OCI-LY1 (cell line): ENCODE data around the gene UHRF2.

Experiments
- H2AFZ ChIP-seq: fragments of 200-600 bp; sonication (generic), shearing (Covaris generic); 2 replicates; pipeline ENCODE4 v1.6.0; 2014; ENCODE audit warnings: antibody characterized with exemption, mild to moderate bottlenecking, low read length
- H3F3A ChIP-seq: fragments of 200-600 bp; sonication (generic), shearing (Covaris generic); 2 replicates; pipeline ENCODE4 v1.6.0; 2014; ENCODE audit warnings: mild to moderate bottlenecking, antibody characterized with exemption, low read length, moderate library complexity; ENCODE audit not compliant: insufficient read depth
- H3K27ac ChIP-seq: fragments of 200-600 bp; sonication (generic); 2 replicates; pipeline ENCODE4 v1.5.1; 2014; ENCODE audit warnings: low read length, mixed run types, mild to moderate bottlenecking, low read depth; ENCODE audit not compliant: poor library complexity, severe bottlenecking
- H3K27me3 ChIP-seq: fragments of 200-600 bp; sonication (generic); 2 replicates; pipeline ENCODE4 v1.6.0; 2014; ENCODE audit warnings: antibody characterized with exemption, mild to moderate bottlenecking, low read length, moderate library complexity; ENCODE audit not compliant: insufficient read depth
- H3K36me3 ChIP-seq: fragments of 200-600 bp; sonication (generic); 2 replicates; pipeline ENCODE4 v1.6.1; 2014; ENCODE audit warnings: mild to moderate bottlenecking, antibody characterized with exemption, low read length, moderate library complexity, mixed read lengths; ENCODE audit not compliant: insufficient read depth
- H3K4me1 ChIP-seq: fragments of 200-600 bp; sonication (generic); 2 replicates; pipeline ENCODE4 v1.5.1; 2014; ENCODE audit warnings: mild to moderate bottlenecking, low read length, moderate library complexity; ENCODE audit not compliant: insufficient read depth, severe bottlenecking
- H3K4me2 ChIP-seq: fragments of 200-600 bp; sonication (generic), shearing (Covaris generic); 2 replicates; pipeline ENCODE4 v1.6.1; 2014; ENCODE audit warnings: low read length
- H3K4me3 ChIP-seq: fragments of 200-600 bp; sonication (generic); 2 replicates; pipeline ENCODE4 v1.5.1; 2014; ENCODE audit warnings: low read length, low read depth, mild to moderate bottlenecking, mixed read lengths; ENCODE audit not compliant: poor library complexity, severe bottlenecking
- H3K79me2 ChIP-seq: fragments of 200-600 bp; shearing (Covaris generic); 2 replicates; pipeline ENCODE4 v1.6.1; 2016; ENCODE audit warnings: mixed run types, low read length, mixed read lengths; ENCODE audit not compliant: insufficient read depth
- H3K9ac ChIP-seq: fragments of 200-600 bp; sonication (generic), shearing (Covaris generic); 2 replicates; pipeline ENCODE4 v1.6.1; 2014; ENCODE audit warnings: mild to moderate bottlenecking, low read length, mixed read lengths
- H3K9me2 ChIP-seq: fragments of 200-600 bp; sonication (generic), shearing (Covaris generic); 2 replicates; pipeline ENCODE4 v1.6.1; 2014; ENCODE audit warnings: low read depth, mild to moderate bottlenecking, low read length, mixed read lengths
- H3K9me3 ChIP-seq: fragments of 200-600 bp; shearing (Covaris generic); 2 replicates; pipeline ENCODE4 v1.6.1; 2014; ENCODE audit warnings: low read length, mixed read lengths
- H4K20me1 ChIP-seq: fragments of 200-600 bp; sonication (generic), shearing (Covaris generic); 2 replicates; pipeline ENCODE4 v1.6.0; 2016; ENCODE audit warnings: mild to moderate bottlenecking, low read length; ENCODE audit not compliant: insufficient read depth
- CTCF ChIP-seq: fragments of 200-600 bp; sonication (generic), shearing (Covaris generic); IDR thresholded peaks from 2 replicates; pipeline ENCODE4 v1.5.1; 2017; ENCODE audit warnings: mild to moderate bottlenecking, antibody characterized with exemption, low read length, moderate library complexity, mixed read lengths
- EZH2 ChIP-seq: fragments of 200-600 bp; sonication (generic), shearing (Covaris generic); IDR thresholded peaks from 2 replicates; pipeline ENCODE4 v1.8.0; 2017; ENCODE audit warnings: borderline replicate concordance, mixed run types, mild to moderate bottlenecking, antibody characterized with exemption, low read length, moderate library complexity, mixed read lengths

The UHRF2 gene

GRCh38 chr9:6407778-6408177 lies 5.2 kb upstream of the UHRF2 start:
- TF ChIP-seq EZH2, result no peak
- TF ChIP-seq CTCF, result no peak

GRCh38 chr9:6408320-6408719 lies 4.7 kb upstream of the UHRF2 start:
- Histone ChIP-seq H3K27me3 (no peaks in the 10 kb centered on the region), H3K4me2 (no peak overlapping the region), H3K4me1 (peaks cover 26% of the 10 kb centered on the region), H3K9me2 (no peaks in the 10 kb centered on the region), H3K79me2 (peaks cover under 1% of the 10 kb centered on the region; the same call in 1 of the 2 replicates), H3K4me3 (no peak overlapping the region), H2AFZ (no peak overlapping the region), H3K36me3 (no peaks in the 10 kb centered on the region), H3K9ac (no peak overlapping the region), H4K20me1 (no peaks in the 10 kb centered on the region), H3F3A (no peaks in the 10 kb centered on the region), H3K9me3 (no peaks in the 10 kb centered on the region), H3K27ac (no peak overlapping the region)
- TF ChIP-seq CTCF (no peak), EZH2 (no peak)

More at GRCh38 chr9:6407778-6408177, 5.2 kb upstream of the UHRF2 start:
- Histone ChIP-seq H3F3A (no peaks in the 10 kb centered on the region), H3K9ac (no peak overlapping the region), H3K9me3 (no peaks in the 10 kb centered on the region), H3K27ac (no peak overlapping the region), H3K9me2 (no peaks in the 10 kb centered on the region), H3K4me3 (no peak overlapping the region), H3K4me1 (peaks cover 26% of the 10 kb centered on the region), H4K20me1 (no peaks in the 10 kb centered on the region), H3K79me2 (no peaks in the 10 kb centered on the region), H3K4me2 (no peak overlapping the region), H2AFZ (no peak overlapping the region), H3K36me3 (no peaks in the 10 kb centered on the region), H3K27me3 (no peaks in the 10 kb centered on the region)

GRCh38 chr9:6409811-6410210 lies 3.2 kb upstream of the UHRF2 start:
- Histone ChIP-seq H3K9ac (no peak overlapping the region), H3K27me3 (no peaks in the 10 kb centered on the region), H3K79me2 (peaks cover 16% of the 10 kb centered on the region), H3K4me2 (no peak overlapping the region), H3F3A (no peaks in the 10 kb centered on the region), H3K36me3 (no peaks in the 10 kb centered on the region), H3K4me3 (no peak overlapping the region), H4K20me1 (no peaks in the 10 kb centered on the region), H3K4me1 (peaks cover 30% of the 10 kb centered on the region), H3K9me2 (no peaks in the 10 kb centered on the region), H3K9me3 (no peaks in the 10 kb centered on the region), H2AFZ (no peak overlapping the region), H3K27ac (no peak overlapping the region)
- TF ChIP-seq CTCF (no peak), EZH2 (no peak)
